Keratinocyte (primary cell): ENCODE data around the gene NBL1.

ENCODE experiments used
- EZH2 ChIP-seq: IDR thresholded peaks from one replicate; pipeline ENCODE4 v1.6.1; 2012; ENCODE audit warnings: inconsistent platforms, mild to moderate bottlenecking, low read length, moderate library complexity
- TF ChIP-seq, protein P1 (sequence below), 3 experiments: IDR thresholded peaks in 1 of 3; conservative IDR thresholded peaks in 1 of 3; optimal IDR thresholded peaks in 1 of 3; 2 replicates in 2 of 3; 3 replicates in 1 of 3; pipeline versions ENCODE3 to v1.5.1; 2011; ENCODE audit warnings: low read length in 3 of 3, mild to moderate bottlenecking in 3 of 3, moderate library complexity in 2 of 3, control low read depth in 1 of 3, inconsistent platforms in 1 of 3; ENCODE audit not compliant: insufficient read depth in 2 of 3; ENCODE audit errors: extremely low read depth in 1 of 3

DNA sequence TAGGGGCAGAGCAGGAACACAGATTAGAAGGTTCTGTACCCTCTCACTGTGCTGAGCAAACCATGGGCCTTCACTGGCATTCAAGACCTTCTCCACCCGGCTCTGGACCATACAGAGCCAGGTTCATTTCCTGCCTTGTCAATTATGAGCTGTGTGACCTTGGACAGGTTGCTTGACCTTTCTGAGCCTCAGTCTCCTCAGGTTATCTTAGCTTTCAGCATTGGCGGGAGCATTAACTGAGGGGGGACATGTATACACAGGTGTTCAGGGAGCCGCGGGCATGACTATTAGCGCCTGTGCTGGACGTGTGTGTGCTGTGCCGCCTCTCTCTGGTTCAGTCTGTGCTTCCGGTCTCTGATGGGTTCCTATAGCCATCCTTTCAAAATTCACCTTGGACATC, 52.7 kb downstream of the NBL1 start:
- TF ChIP-seq, protein P1, sequence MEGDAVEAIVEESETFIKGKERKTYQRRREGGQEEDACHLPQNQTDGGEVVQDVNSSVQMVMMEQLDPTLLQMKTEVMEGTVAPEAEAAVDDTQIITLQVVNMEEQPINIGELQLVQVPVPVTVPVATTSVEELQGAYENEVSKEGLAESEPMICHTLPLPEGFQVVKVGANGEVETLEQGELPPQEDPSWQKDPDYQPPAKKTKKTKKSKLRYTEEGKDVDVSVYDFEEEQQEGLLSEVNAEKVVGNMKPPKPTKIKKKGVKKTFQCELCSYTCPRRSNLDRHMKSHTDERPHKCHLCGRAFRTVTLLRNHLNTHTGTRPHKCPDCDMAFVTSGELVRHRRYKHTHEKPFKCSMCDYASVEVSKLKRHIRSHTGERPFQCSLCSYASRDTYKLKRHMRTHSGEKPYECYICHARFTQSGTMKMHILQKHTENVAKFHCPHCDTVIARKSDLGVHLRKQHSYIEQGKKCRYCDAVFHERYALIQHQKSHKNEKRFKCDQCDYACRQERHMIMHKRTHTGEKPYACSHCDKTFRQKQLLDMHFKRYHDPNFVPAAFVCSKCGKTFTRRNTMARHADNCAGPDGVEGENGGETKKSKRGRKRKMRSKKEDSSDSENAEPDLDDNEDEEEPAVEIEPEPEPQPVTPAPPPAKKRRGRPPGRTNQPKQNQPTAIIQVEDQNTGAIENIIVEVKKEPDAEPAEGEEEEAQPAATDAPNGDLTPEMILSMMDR (optimal IDR thresholded peaks at IDR 0.05 in 1 of 3, IDR thresholded peaks at IDR 0.05 in 1 of 3, conservative IDR thresholded peaks at IDR 0.05 in 1 of 3; ENCODE audit: extremely low read depth in 1 of 3, insufficient read depth in 2 of 3, low read length in 3 of 3) = no peak
- TF ChIP-seq EZH2 = no peak
